Measurements from ENCODE around the gene DNAH11. TPM values are rescaled to one million over a fixed set of nuclear protein-coding genes. Genes with fewer than 3 reads are reported as not detected.

DNAH11 gene
- polyA plus RNA-seq, 1 donor from 2014 or later: 0.16 TPM

DNA sequence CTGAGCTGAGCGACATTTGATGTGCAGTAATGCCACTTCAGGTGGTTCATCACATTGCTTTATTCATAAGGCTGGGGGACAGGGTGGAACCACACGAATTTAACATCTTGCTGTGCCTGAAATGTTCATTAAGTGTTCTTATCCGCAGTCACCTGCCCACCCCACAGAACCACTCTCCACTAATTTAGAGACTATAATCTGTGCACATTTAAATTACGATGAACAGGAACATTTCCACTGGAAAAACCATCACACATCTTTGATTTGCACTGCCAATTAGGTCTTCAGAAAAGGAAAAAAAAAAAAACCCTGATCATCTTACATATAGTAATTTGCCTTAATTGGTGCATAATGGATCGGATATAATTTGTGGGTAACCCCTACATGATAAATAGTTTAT is 400.6 kb downstream of the DNAH11 start:
- Histone ChIP-seq H2AFZ (ENCODE audit: low read depth, low read length) (no peak overlapping the region), H3K27ac (ENCODE audit: low read length) (peak overlapping the region; percentile 73), H3K79me2 (replicated peaks; ENCODE audit: insufficient read depth, low read length) (peaks cover 7% of the 10 kb centered on the region), H3K4me3 (ENCODE audit: low read length) (peak overlapping the region; percentile 49), H3K9me3 (ENCODE audit: low read length) (no peaks in the 10 kb centered on the region), H3K9ac (ENCODE audit: low read length) (peak overlapping the region; percentile 34), H3K4me2 (ENCODE audit: low read length) (peak overlapping the region; percentile 31), H3K27me3 (ENCODE audit: insufficient read depth, low read depth, low read length) (peaks cover 16% of the 10 kb centered on the region), H3K9me2 (ENCODE audit: insufficient read depth, low read length) (no peaks in the 10 kb centered on the region), H3F3A (ENCODE audit: insufficient read depth, low read length, poor library complexity, severe bottlenecking) (peaks cover 3% of the 10 kb centered on the region), H4K20me1 (ENCODE audit: insufficient read depth) (no peaks in the 10 kb centered on the region), H3K36me3 (ENCODE audit: insufficient read depth, low read length) (no peaks in the 10 kb centered on the region)
- no peak for TF ChIP-seq SMC3 (conservative IDR thresholded peaks at IDR 0.05; ENCODE audit: poor library complexity)
- TF ChIP-seq, protein P1, sequence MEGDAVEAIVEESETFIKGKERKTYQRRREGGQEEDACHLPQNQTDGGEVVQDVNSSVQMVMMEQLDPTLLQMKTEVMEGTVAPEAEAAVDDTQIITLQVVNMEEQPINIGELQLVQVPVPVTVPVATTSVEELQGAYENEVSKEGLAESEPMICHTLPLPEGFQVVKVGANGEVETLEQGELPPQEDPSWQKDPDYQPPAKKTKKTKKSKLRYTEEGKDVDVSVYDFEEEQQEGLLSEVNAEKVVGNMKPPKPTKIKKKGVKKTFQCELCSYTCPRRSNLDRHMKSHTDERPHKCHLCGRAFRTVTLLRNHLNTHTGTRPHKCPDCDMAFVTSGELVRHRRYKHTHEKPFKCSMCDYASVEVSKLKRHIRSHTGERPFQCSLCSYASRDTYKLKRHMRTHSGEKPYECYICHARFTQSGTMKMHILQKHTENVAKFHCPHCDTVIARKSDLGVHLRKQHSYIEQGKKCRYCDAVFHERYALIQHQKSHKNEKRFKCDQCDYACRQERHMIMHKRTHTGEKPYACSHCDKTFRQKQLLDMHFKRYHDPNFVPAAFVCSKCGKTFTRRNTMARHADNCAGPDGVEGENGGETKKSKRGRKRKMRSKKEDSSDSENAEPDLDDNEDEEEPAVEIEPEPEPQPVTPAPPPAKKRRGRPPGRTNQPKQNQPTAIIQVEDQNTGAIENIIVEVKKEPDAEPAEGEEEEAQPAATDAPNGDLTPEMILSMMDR (IDR thresholded peaks at IDR 0.05; ENCODE audit: poor library complexity, severe bottlenecking): peak; percentile 21

DNA sequence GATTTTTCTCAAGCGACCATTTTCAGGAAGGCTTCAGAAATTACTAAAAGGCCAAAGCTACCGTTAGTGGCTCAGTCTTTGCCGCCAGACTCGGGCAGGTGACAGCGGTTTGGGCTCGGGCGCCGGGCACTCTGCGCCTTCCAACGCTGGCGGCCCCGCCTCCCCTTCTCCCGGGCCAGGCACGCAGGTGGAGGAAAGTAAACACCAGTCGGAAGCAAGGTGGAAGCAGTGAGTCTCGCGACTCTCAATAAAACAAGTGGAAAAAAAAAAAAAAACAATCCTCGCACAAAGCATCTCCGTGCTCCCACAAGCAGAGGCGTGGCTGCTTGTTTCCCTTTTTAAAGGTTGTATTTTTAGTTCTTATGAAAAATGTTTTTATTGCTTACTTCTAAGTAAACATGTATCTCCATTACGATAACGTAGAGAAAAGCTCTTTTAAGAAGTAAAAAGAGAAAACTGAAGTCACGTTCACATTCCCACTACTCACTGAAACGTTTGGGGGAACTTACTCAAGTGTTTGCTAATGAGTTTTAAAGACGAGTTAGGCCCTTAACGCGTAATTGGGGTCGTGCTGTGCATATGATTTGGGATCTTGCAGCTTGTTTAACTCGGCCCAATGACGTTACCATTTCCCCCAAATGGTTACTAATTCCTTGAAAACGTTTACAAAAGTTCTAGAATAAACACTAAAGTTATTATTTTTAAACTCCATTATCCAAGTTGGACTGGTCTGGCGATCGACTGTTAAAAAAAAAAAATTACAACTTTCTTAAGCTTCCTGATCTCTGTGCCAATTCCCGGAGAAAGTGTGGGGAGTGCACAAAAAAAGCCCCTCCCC is 402.0 kb downstream of the DNAH11 start:
- Histone ChIP-seq H3K36me3 (ENCODE audit: insufficient read depth, low read length) (no peaks in the 10 kb centered on the region), H3K27me3 (ENCODE audit: insufficient read depth, low read depth, low read length) (peaks cover 16% of the 10 kb centered on the region), H3K79me2 (replicated peaks; ENCODE audit: insufficient read depth, low read length) (no peaks in the 10 kb centered on the region), H3K4me3 (ENCODE audit: low read length) (peak overlapping the region; percentile 85), H3F3A (ENCODE audit: insufficient read depth, low read length, poor library complexity, severe bottlenecking) (peaks cover 3% of the 10 kb centered on the region), H3K9me3 (ENCODE audit: low read length) (no peaks in the 10 kb centered on the region), H2AFZ (ENCODE audit: low read depth, low read length) (peak overlapping the region; percentile 36), H3K27ac (ENCODE audit: low read length) (no peak overlapping the region), H3K4me2 (ENCODE audit: low read length) (peak overlapping the region; percentile 53), H4K20me1 (ENCODE audit: insufficient read depth) (no peaks in the 10 kb centered on the region), H3K9me2 (ENCODE audit: insufficient read depth, low read length) (no peaks in the 10 kb centered on the region), H3K9ac (ENCODE audit: low read length) (peak overlapping the region; percentile 56)
- TF ChIP-seq TAF1 (IDR thresholded peaks at IDR 0.05; ENCODE audit: low read depth): no peak

DNA sequence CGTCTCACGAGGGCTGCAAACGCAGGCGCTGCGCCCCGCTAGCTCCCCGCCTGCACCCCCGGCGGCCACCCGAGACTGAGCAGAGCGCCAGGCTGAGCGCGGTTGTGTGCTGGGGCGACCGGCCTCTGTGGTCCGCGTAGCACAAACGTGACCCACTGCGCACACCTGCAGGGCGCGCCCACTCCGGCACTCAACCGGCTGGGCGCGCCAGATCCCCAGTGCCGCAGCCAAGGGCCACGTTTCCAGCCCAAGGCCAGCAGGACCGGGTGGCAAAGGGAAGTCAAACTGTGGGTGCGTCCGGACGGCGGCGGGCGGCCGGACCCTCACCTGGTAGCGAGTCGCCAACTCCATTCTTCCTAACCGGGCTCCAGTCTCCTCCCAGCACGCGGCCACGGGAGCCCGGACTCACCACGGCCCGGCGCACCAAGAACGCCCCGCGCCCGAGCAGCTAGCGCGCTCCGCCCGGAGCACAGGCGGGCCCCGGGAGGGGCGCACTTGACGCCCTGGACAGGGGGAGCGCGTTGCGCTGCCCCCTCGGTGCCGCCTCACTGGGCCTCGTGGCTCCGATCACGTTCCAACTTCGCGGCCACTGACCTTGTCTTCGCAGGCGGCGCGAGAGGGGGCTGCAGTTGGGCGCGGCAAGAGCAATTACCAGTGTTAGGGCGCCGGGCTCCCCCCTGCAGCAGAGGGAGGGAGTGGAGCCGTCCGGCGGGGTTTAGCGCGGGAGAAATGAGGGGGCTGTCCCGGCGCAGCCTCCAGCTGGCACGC is 402.8 kb downstream of the DNAH11 start, which contains the start of gene CDCA7L:
CDCA7L (minus strand) TSS at position 446 of the 768 bp plus-strand sequence; CDS start at position 351, 95 bp downstream.
- Histone ChIP-seq H4K20me1 (ENCODE audit: insufficient read depth) (no peaks in the 10 kb centered on the region), H3K27me3 (ENCODE audit: insufficient read depth, low read depth, low read length) (peaks cover 16% of the 10 kb centered on the region), H3K79me2 (replicated peaks; ENCODE audit: insufficient read depth, low read length) (no peaks in the 10 kb centered on the region), H2AFZ (ENCODE audit: low read depth, low read length) (peak within 1 kb of the TSS; percentile 36), H3K9me3 (ENCODE audit: low read length) (no peaks in the 10 kb centered on the region), H3F3A (ENCODE audit: insufficient read depth, low read length, poor library complexity, severe bottlenecking) (peaks cover 3% of the 10 kb centered on the region), H3K27ac (ENCODE audit: low read length) (no peak within 1 kb of the TSS), H3K4me3 (ENCODE audit: low read length) (peak within 1 kb of the TSS; percentile 85), H3K36me3 (ENCODE audit: insufficient read depth, low read length) (no peaks in the 10 kb centered on the region), H3K9me2 (ENCODE audit: insufficient read depth, low read length) (no peaks in the 10 kb centered on the region), H3K9ac (ENCODE audit: low read length) (peak within 1 kb of the TSS; percentile 56), H3K4me2 (ENCODE audit: low read length) (peak within 1 kb of the TSS; percentile 53)
- TF ChIP-seq EP300 (conservative IDR thresholded peaks at IDR 0.05; ENCODE audit: poor library complexity, severe bottlenecking) (no peak), MXI1 (conservative IDR thresholded peaks at IDR 0.05; ENCODE audit: poor library complexity, severe bottlenecking) (peak; percentile 45), RAD21 (conservative IDR thresholded peaks at IDR 0.05) (peak; percentile 13)

All from neural cell (in vitro differentiated cells).